HG02840 (cell line): ENCODE results near the gene SAMD10.
"Not testable (repeated sequence)": the region's sequence is repeated elsewhere in the genome, so short reads cannot be mapped to it uniquely, and the experiment has no call there.

Source experiments
- ATAC-seq: cut with Tn5 transposase; IDR thresholded peaks from one replicate; pipeline ENCODE4 v1.9.1; 2021; ENCODE audit warnings: mild to moderate bottlenecking, moderate library complexity, moderate number of reproducible peaks; ENCODE audit not compliant: unreplicated experiment, low FRiP score

SAMD10 gene

GRCh38 chr20:64003960-64004725, 24.7 kb upstream of the SAMD10 start:
- ATAC-seq: no peak

- ATAC-seq: no peak
Observed at GRCh38 chr20:64001607-64002011, 22.2 kb upstream of the SAMD10 start.

GRCh38 chr20:64000906-64001305, 21.5 kb upstream of the SAMD10 start:
- ATAC-seq: no peak

- ATAC-seq: no peak
Observed at GRCh38 chr20:63982937-63983336, 3.5 kb upstream of the SAMD10 start.

GRCh38 chr20:63980806-63981728, 1.6 kb upstream of the SAMD10 start, which contains the start of gene PRPF6:
Gene PRPF6 (plus strand): TSS chr20:63981132. CDS start chr20:63981246, 114 bp downstream.
- peak; percentile 57 for ATAC-seq

- no peak for ATAC-seq
Observed at GRCh38 chr20:63980317-63980805, 919 bp upstream of the SAMD10 start.

- ATAC-seq: no peak
Observed at GRCh38 chr20:63979229-63979556, 249 bp downstream of the SAMD10 start.

- peak; percentile 33 for ATAC-seq
Observed at GRCh38 chr20:63978319-63979228, 868 bp downstream of the SAMD10 start.

- ATAC-seq: no peak
Observed at GRCh38 chr20:63977739-63978276, 1.6 kb downstream of the SAMD10 start.

- no peak for ATAC-seq
Observed at GRCh38 chr20:63976980-63977738, 2.3 kb downstream of the SAMD10 start.

GRCh38 chr20:63976511-63976910, 2.9 kb downstream of the SAMD10 start:
- ATAC-seq: not testable (repeated sequence)

- ATAC-seq: no peak
Observed at GRCh38 chr20:63974402-63975200, 4.8 kb downstream of the SAMD10 start.

- no peak for ATAC-seq
Observed at GRCh38 chr20:63973636-63974401, 5.6 kb downstream of the SAMD10 start.

GRCh38 chr20:63973160-63973479, 6.3 kb downstream of the SAMD10 start:
- no peak for ATAC-seq

- no peak for ATAC-seq
Observed at GRCh38 chr20:63972312-63973159, 6.9 kb downstream of the SAMD10 start.

GRCh38 chr20:63971960-63972311, 7.5 kb downstream of the SAMD10 start:
- ATAC-seq: not testable (repeated sequence)
